H9 (cell line): Measurements from ENCODE around the gene VPS35L. TPM values are rescaled to one million over a fixed set of nuclear protein-coding genes. Genes with fewer than 3 reads are reported as not detected.

Source experiments
- DNase-seq: peaks from one replicate; pipeline ENCODE4 v3.0.0-alpha.2; 2017
- H2AFZ ChIP-seq: one replicate; pipeline ENCODE4 v1.6.1; 2013; ENCODE audit warnings: mild to moderate bottlenecking, low read length, control low read depth, moderate library complexity
- H2AK5ac ChIP-seq: 2 replicates; pipeline ENCODE4 v1.6.1; 2013; ENCODE audit warnings: low read length, control low read depth, mixed read lengths; ENCODE audit not compliant: insufficient read length
- H2BK120ac ChIP-seq: one replicate; pipeline ENCODE4 v1.6.1; 2013; ENCODE audit warnings: low read depth, mild to moderate bottlenecking, low read length, control low read depth, inconsistent platforms; ENCODE audit not compliant: poor library complexity, severe bottlenecking
- H2BK12ac ChIP-seq: 2 replicates; pipeline ENCODE4 v1.6.1; 2013; ENCODE audit warnings: low read length, control low read depth, mixed read lengths, low read depth; ENCODE audit not compliant: insufficient read length
- H2BK15ac ChIP-seq: 2 replicates; pipeline ENCODE4 v1.6.1; 2013; ENCODE audit warnings: low read depth, low read length, control low read depth
- H2BK20ac ChIP-seq: one replicate; pipeline ENCODE4 v1.6.1; 2013; ENCODE audit warnings: low read depth, mild to moderate bottlenecking, low read length, control low read depth, inconsistent platforms; ENCODE audit not compliant: poor library complexity, severe bottlenecking
- H2BK5ac ChIP-seq: 2 replicates; pipeline ENCODE4 v1.6.1; 2013; ENCODE audit warnings: low read length, control low read depth, mixed read lengths; ENCODE audit not compliant: insufficient read length
- H3K14ac ChIP-seq: 2 replicates; pipeline ENCODE4 v1.6.1; 2013; ENCODE audit warnings: low read length, control low read depth; ENCODE audit not compliant: insufficient read depth
- H3K18ac ChIP-seq: 2 replicates; pipeline ENCODE4 v1.6.1; 2013; ENCODE audit warnings: low read depth, mild to moderate bottlenecking, mixed read lengths, low read length, control low read depth; ENCODE audit not compliant: insufficient read length
- H3K23ac ChIP-seq: 2 replicates; pipeline ENCODE4 v1.6.1; 2013; ENCODE audit warnings: low read length, control low read depth, mixed read lengths, low read depth; ENCODE audit not compliant: insufficient read length
- H3K23me2 ChIP-seq: 2 replicates; pipeline ENCODE4 v1.6.1; 2013; ENCODE audit warnings: low read depth, mild to moderate bottlenecking, mixed read lengths, low read length, control low read depth; ENCODE audit not compliant: insufficient read length, poor library complexity, severe bottlenecking
- H3K27ac ChIP-seq: 2 replicates; pipeline ENCODE4 v1.5.1; 2013; ENCODE audit warnings: low read length, control low read depth, mixed read lengths, low read depth; ENCODE audit not compliant: insufficient read length
- H3K27me3 ChIP-seq: 2 replicates; pipeline ENCODE4 v1.6.1; 2013; ENCODE audit warnings: low read length, control low read depth, inconsistent platforms; ENCODE audit not compliant: insufficient read depth
- H3K4ac ChIP-seq: 2 replicates; pipeline ENCODE4 v1.6.1; 2013; ENCODE audit warnings: low read depth, mild to moderate bottlenecking, control low read depth, inconsistent platforms, low read length, moderate library complexity
- H3K4me1 ChIP-seq: 2 replicates; pipeline ENCODE4 v1.6.1; 2013; ENCODE audit warnings: low read length, control low read depth, inconsistent platforms; ENCODE audit not compliant: insufficient read depth
- H3K4me2 ChIP-seq: 2 replicates; pipeline ENCODE4 v1.6.1; 2013; ENCODE audit warnings: low read length, control low read depth, mixed read lengths; ENCODE audit not compliant: insufficient read length, insufficient read depth
- H3K56ac ChIP-seq: 2 replicates; pipeline ENCODE4 v1.6.1; 2013; ENCODE audit warnings: low read depth, mild to moderate bottlenecking, mixed read lengths, low read length, control low read depth; ENCODE audit not compliant: insufficient read length
- H3K79me1 ChIP-seq: 2 replicates; pipeline ENCODE4 v1.6.1; 2013; ENCODE audit warnings: low read depth, mild to moderate bottlenecking, moderate library complexity, low read length, control low read depth, inconsistent platforms; ENCODE audit not compliant: insufficient read depth, poor library complexity, severe bottlenecking
- H3K79me2 ChIP-seq: 2 replicates; pipeline ENCODE4 v1.6.1; 2013; ENCODE audit warnings: low read length, control low read depth, inconsistent platforms; ENCODE audit not compliant: insufficient read depth
- H3K9ac ChIP-seq: 2 replicates; pipeline ENCODE4 v1.6.1; 2013; ENCODE audit warnings: low read length, control low read depth, mixed read lengths; ENCODE audit not compliant: insufficient read length; ENCODE audit errors: extremely low read depth
- H3K9me3 ChIP-seq: one replicate; pipeline ENCODE4 v1.6.1; 2013; ENCODE audit warnings: low read depth, low read length, inconsistent platforms; ENCODE audit not compliant: control insufficient read depth
- H3T11ph ChIP-seq: one replicate; pipeline ENCODE4 v1.6.1; 2013; ENCODE audit warnings: mild to moderate bottlenecking, low read length, control low read depth, inconsistent platforms
- H4K20me1 ChIP-seq: one replicate; pipeline ENCODE4 v1.6.1; 2013; ENCODE audit not compliant: control insufficient read depth, insufficient read length, insufficient read depth
- H4K5ac ChIP-seq: 2 replicates; pipeline ENCODE4 v1.6.1; 2013; ENCODE audit warnings: low read depth, mild to moderate bottlenecking, mixed read lengths, low read length, control low read depth; ENCODE audit not compliant: insufficient read length
- H4K8ac ChIP-seq: replicated peaks from 2 replicates; pipeline ENCODE4 v1.6.1; 2013; ENCODE audit warnings: low read length, control low read depth, mixed read lengths, low read depth; ENCODE audit not compliant: insufficient read length
- H4K91ac ChIP-seq: 2 replicates; pipeline ENCODE4 v1.6.1; 2013; ENCODE audit warnings: low read depth, mild to moderate bottlenecking, moderate library complexity, mixed read lengths, low read length, control low read depth; ENCODE audit not compliant: insufficient read length
- H3K27ac Mint-ChIP-seq, 3 experiments: 2 replicates in 2 of 3; 3 replicates in 1 of 3; pipeline ENCODE4 v1.8.0; 2020 to 2021; ENCODE audit warnings: mixed read lengths in 3 of 3, mild to moderate bottlenecking in 1 of 3, moderate library complexity in 1 of 3
- H3K27me3 Mint-ChIP-seq: 2 replicates; pipeline ENCODE4 v1.8.0; 2021; ENCODE audit warnings: low read depth, mild to moderate bottlenecking, moderate library complexity, mixed read lengths
- H3K36me3 Mint-ChIP-seq, 3 experiments: 2 replicates in 2 of 3; 3 replicates in 1 of 3; pipeline ENCODE4 v1.8.0; 2020 to 2021; ENCODE audit warnings: low read depth in 3 of 3, mixed read lengths in 3 of 3; ENCODE audit not compliant: insufficient read depth in 1 of 3
- H3K4me1 Mint-ChIP-seq, 2 experiments: 2 replicates each; pipeline ENCODE4 v1.8.0; 2020; ENCODE audit warnings: mixed read lengths in 2 of 2
- H3K4me3 Mint-ChIP-seq, 2 experiments: 2 replicates in 1 of 2; 3 replicates in 1 of 2; pipeline ENCODE4 v1.8.0; 2020 to 2021; ENCODE audit warnings: mild to moderate bottlenecking in 2 of 2, mixed read lengths in 2 of 2, moderate library complexity in 1 of 2
- H3K9me3 Mint-ChIP-seq, 2 experiments: 2 replicates in 1 of 2; 3 replicates in 1 of 2; pipeline ENCODE4 v1.8.0; 2020; ENCODE audit warnings: mild to moderate bottlenecking in 2 of 2, mixed read lengths in 2 of 2, moderate library complexity in 1 of 2
- CTCF ChIP-seq: fragments of 200-600 bp; sonication (generic); conservative IDR thresholded peaks from 3 replicates; pipeline ENCODE4 v1.8.0; 2021; ENCODE audit warnings: antibody characterized with exemption, mild to moderate bottlenecking
- WGBS: extraction: QIAGEN DNeasy Blood & Tissue Kit; methylation state at CpG from one replicate; pipeline ENCODE4 v1.1.7; 2013; ENCODE audit warnings: missing lambda C conversion rate, low lambda C conversion rate, mixed read lengths; ENCODE audit not compliant: insufficient read length; ENCODE audit errors: extremely low coverage; 5-methylcytosine and 5-hydroxymethylcytosine counted together
- total RNA-seq: library from RNA; stranded (reverse); gene quantifications from 2 replicates; pipeline ENCODE4 v1.2.1, GENCODE V29; 2021

VPS35L gene
- total RNA-seq, 1 experiment from 2014 or later = 58.4 TPM

GRCh38 chr16:19527161-19527560 lies 28.3 kb upstream of the VPS35L start:
- no peak for DNase-seq
- no peaks in the 10 kb centered on the region for H3K27me3 Mint-ChIP-seq
- no peak overlapping the region for H2BK20ac ChIP-seq
- no peaks in the 10 kb centered on the region for H3K79me1 ChIP-seq
- peaks cover 2% of the 10 kb centered on the region; the same call in 1 of the 2 replicates for H3K79me2 ChIP-seq
- no peaks in the 10 kb centered on the region for H3K9me3 Mint-ChIP-seq
- TF ChIP-seq CTCF = no peak
- H3K4me3 Mint-ChIP-seq = no peak overlapping the region
- H2BK120ac ChIP-seq = no peak overlapping the region
- no peak overlapping the region for H2BK5ac ChIP-seq
- no peak overlapping the region for H2AFZ ChIP-seq
- H4K91ac ChIP-seq = no peak overlapping the region
- H3K36me3 Mint-ChIP-seq = peaks cover 1 to 19% (median 17%) of the 10 kb centered on the region in 3 experiments; a peak in 5 of 7 replicates
- no peak overlapping the region for H3K4me2 ChIP-seq
- H2BK15ac ChIP-seq = no peak overlapping the region
- no peaks in the 10 kb centered on the region for H3K27me3 ChIP-seq
- no CpG with 5 or more reads among the region's 1 CpG for WGBS
- H3T11ph ChIP-seq = no peak overlapping the region
- no peak overlapping the region for H2BK12ac ChIP-seq
- no peak overlapping the region for H3K27ac Mint-ChIP-seq
- no peak overlapping the region for H3K14ac ChIP-seq
- 0 out of 2 replicates have a peak, but pooled peaks cover 3% of the 10 kb centered on the region for H3K4me1 ChIP-seq
- no peak overlapping the region for H3K27ac ChIP-seq
- H4K5ac ChIP-seq = no peak overlapping the region
- no peak overlapping the region for H2AK5ac ChIP-seq
- no peak overlapping the region for H3K56ac ChIP-seq
- H3K23me2 ChIP-seq = peaks cover 10% of the 10 kb centered on the region
- H3K9ac ChIP-seq = no peak overlapping the region
- no peak overlapping the region for H3K23ac ChIP-seq
- H4K20me1 ChIP-seq = no peaks in the 10 kb centered on the region
- H4K8ac ChIP-seq = no peak overlapping the region
- no peak overlapping the region for H3K4ac ChIP-seq
- no peak overlapping the region for H3K18ac ChIP-seq
- H3K4me1 Mint-ChIP-seq = peaks cover 25 to 28% of the 10 kb centered on the region in 2 experiments
- H3K9me3 ChIP-seq = no peaks in the 10 kb centered on the region
